ENCODE data around the gene TMEM135. TPM values are rescaled to one million over a fixed set of nuclear protein-coding genes. Genes with fewer than 3 reads are reported as not detected.

Gene TMEM135
- total and polyA plus RNA-seq, 12 donors = 3.4 to 28.6 (median 16.9) TPM

DNA sequence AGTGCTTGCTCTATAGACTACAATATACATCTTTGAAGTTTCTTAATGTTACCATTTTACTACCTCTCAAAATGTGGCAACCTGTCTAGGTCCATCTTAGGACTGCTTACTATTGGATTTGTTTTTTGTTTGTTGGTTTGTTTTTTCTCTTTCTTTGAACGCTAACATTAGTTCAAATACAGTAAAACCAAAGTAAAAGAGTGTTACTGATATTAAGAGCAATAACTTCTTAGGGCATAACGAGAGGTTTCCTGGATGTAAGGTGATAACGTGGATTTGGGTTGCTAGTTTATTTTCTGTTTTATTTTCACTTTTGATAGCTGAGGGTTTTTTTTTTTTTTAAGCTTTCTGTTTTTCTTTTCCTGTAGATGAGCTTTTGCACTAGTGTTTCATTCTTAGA lies 43.6 kb downstream of the TMEM135 start:
- intact Hi-C loops (cut with DNase I) = no loop called here
- Histone ChIP-seq H3K27ac (peak overlapping the region in 4 of 10 donors; percentile 12 to 68 (median 34)), H3K4me3 (peak overlapping the region in 6 of 10 donors; percentile 16 to 35 (median 21)), H3K4me1 (peaks cover 0 to 18% (median 0%) of the 10 kb centered on the region in 9 donors), H3K9me3 (peaks cover 0 to 11% (median 0%) of the 10 kb centered on the region in 11 donors), H3K27me3 (no peaks in the 10 kb centered on the region), H3K36me3 (peaks cover 0 to 28% (median 13%) of the 10 kb centered on the region in 9 donors)
- TF ChIP-seq, protein P1, sequence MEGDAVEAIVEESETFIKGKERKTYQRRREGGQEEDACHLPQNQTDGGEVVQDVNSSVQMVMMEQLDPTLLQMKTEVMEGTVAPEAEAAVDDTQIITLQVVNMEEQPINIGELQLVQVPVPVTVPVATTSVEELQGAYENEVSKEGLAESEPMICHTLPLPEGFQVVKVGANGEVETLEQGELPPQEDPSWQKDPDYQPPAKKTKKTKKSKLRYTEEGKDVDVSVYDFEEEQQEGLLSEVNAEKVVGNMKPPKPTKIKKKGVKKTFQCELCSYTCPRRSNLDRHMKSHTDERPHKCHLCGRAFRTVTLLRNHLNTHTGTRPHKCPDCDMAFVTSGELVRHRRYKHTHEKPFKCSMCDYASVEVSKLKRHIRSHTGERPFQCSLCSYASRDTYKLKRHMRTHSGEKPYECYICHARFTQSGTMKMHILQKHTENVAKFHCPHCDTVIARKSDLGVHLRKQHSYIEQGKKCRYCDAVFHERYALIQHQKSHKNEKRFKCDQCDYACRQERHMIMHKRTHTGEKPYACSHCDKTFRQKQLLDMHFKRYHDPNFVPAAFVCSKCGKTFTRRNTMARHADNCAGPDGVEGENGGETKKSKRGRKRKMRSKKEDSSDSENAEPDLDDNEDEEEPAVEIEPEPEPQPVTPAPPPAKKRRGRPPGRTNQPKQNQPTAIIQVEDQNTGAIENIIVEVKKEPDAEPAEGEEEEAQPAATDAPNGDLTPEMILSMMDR (IDR thresholded peaks at IDR 0.05) = no peak
- DNase-seq = no peak
- no peak for ATAC-seq
- 51 to 77% methylated on average over 3 of the region's 3 CpGs for WGBS, 2 donors

DNA sequence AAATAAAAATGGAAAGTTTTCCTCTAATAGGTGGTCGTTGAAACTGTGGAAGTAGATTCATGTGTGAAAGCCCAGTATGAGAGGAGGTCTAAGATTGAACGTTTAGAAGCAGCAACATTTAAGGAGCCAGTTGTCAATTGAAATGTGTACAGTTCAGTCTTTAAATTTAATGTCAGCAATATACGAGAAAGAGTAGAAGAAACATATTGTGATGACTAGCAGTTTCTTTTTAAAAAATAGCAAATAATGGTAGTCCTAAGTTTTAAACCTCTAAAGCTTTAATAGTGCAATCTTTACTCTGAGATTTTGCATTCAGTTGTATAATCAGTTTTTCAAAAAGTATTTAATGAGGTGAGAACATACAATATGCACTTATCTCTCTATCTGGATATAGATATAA lies 44.9 kb downstream of the TMEM135 start:
- DNase-seq (no peak), ATAC-seq (no peak)
- H3K27ac ChIP-seq = no peak overlapping the region
- intact Hi-C loops (cut with DNase I) = no loop called here
- peaks cover 0 to 15% (median under 1%) of the 10 kb centered on the region in 9 donors for H3K36me3 ChIP-seq
- peaks cover 0 to 3% (median 0%) of the 10 kb centered on the region in 11 donors for H3K9me3 ChIP-seq
- TF ChIP-seq, protein P1 (IDR thresholded peaks at IDR 0.05) = no peak
- no peak overlapping the region for H3K4me3 ChIP-seq
- peaks cover 0 to 18% (median 0%) of the 10 kb centered on the region in 9 donors for H3K4me1 ChIP-seq
- H3K27me3 ChIP-seq = no peaks in the 10 kb centered on the region
- 58 to 60% methylated on average over 3 of the region's 3 CpGs for WGBS, 2 donors

DNA sequence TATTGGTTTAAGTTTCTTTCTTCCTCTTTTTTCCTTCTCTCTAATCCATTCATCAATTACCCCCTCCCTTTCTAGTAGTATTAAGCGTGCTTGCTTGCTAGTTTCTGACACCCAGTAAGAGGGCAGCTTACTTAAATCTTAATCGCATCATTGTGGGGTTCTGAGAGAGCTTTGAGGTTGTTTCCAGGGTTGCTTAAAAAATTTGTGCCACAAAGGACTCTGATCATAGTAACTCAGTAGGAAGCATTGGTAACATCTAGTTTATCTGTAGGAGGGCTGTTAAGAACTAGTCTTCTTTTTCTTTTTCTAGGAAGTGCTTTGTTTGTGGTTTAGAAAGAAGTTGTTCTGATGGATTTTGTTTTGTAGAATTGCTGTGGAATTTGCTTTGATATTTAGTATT lies 45.3 kb downstream of the TMEM135 start:
- 83 to 85% methylated on average over 2 of the region's 2 CpGs for WGBS, 2 donors
- intact Hi-C loops (cut with DNase I) = no loop called here
- TF ChIP-seq, protein P1 (IDR thresholded peaks at IDR 0.05) = no peak
- H3K4me3 ChIP-seq = no peak overlapping the region
- H3K27me3 ChIP-seq = no peaks in the 10 kb centered on the region
- peaks cover 0 to 11% (median 0%) of the 10 kb centered on the region in 9 donors for H3K36me3 ChIP-seq
- ATAC-seq (no peak), DNase-seq (no peak)
- H3K4me1 ChIP-seq = peaks cover 0 to 18% (median 0%) of the 10 kb centered on the region in 9 donors
- H3K9me3 ChIP-seq = no peaks in the 10 kb centered on the region
- H3K27ac ChIP-seq = no peak overlapping the region

DNA sequence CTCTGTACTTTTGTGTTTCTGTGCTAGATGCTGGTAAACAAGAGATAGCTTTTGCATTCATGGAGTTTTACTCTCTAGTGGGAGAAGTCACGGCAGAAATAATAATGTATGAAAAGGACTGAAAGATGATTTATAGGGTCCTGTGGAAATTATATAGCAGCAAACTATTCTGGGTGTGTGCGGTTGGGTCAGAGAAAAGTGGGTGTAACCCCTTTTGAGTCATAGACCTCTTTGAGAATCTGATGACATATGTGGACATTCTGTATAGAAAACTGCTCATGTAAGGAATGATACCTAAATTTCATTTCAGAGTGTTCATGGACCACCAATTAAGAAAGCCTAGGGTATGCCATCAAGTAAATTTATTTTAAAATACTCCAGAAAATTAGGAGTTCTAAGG lies 54.4 kb downstream of the TMEM135 start:
- intact Hi-C loops (cut with DNase I) = loop anchor here in 3 of 10 donors (10.0 kb wide), 2 partner anchors 137 to 147 kb away; partner anchors contain the start of gene FZD4 (in 2 of the 3)
- Histone ChIP-seq H3K9me3 (peaks cover 0 to 24% (median 14%) of the 10 kb centered on the region in 11 donors), H3K4me3 (no peak overlapping the region), H3K36me3 (peaks cover 0 to 34% (median 4%) of the 10 kb centered on the region in 9 donors), H3K27ac (no peak overlapping the region), H3K27me3 (no peaks in the 10 kb centered on the region), H3K4me1 (no peaks in the 10 kb centered on the region)
- no peak for DNase-seq
- no peak for ATAC-seq
- TF ChIP-seq, protein P1 (IDR thresholded peaks at IDR 0.05) = no peak
- 98 to 100% methylated on average over 2 of the region's 2 CpGs for WGBS, 2 donors
